Left renal pelvis (tissue), 4 donors: Measurements from ENCODE around the gene IL6R. TPM values are rescaled to one million over a fixed set of nuclear protein-coding genes. Genes with fewer than 3 reads are reported as not detected.
"Not testable (repeated sequence)": the region's sequence is repeated elsewhere in the genome, so short reads cannot be mapped to it uniquely, and the experiment has no call there.

Experiments used
- DNase-seq, 4 donors: peaks; one replicate each; pipeline ENCODE4 v3.0.0-alpha.2; 2013; ENCODE audit warnings: low read depth in 4 of 4, low spot score in 3 of 4
- polyA plus RNA-seq, 4 donors: library from polyadenylated mRNA; unstranded; fragments of 120-200 nt; gene quantifications; one replicate each; pipeline ENCODE4 v1.2.1, GENCODE V29; 2013; ENCODE audit not compliant: insufficient read length in 4 of 4

The IL6R gene
- 1 to 10 TPM; 4.6 to 6.6 (median 5.4) TPM for polyA plus RNA-seq

- DNase-seq, result no peak
Measured at GRCh38 chr1:154404984-154405746, at the start of gene IL6R. IL6R (plus strand) TSS chr1:154405343; CDS start chr1:154405630, 287 bp downstream.

- no peak for DNase-seq
Measured at GRCh38 chr1:154358519-154358918, 46.6 kb upstream of the IL6R start.

GRCh38 chr1:154360288-154360687 is 44.9 kb upstream of the IL6R start:
- DNase-seq, result no peak

- DNase-seq, result not testable (repeated sequence)
Measured at GRCh38 chr1:154360881-154361280, 44.3 kb upstream of the IL6R start.

GRCh38 chr1:154361357-154361756 is 43.8 kb upstream of the IL6R start:
- DNase-seq, result no peak

- DNase-seq, result no peak
Measured at GRCh38 chr1:154371436-154371835, 33.7 kb upstream of the IL6R start.

- not testable (repeated sequence) for DNase-seq
Measured at GRCh38 chr1:154373777-154374357, 31.3 kb upstream of the IL6R start.

- DNase-seq, result no peak
Measured at GRCh38 chr1:154379301-154379700, 25.8 kb upstream of the IL6R start.

GRCh38 chr1:154384650-154385489 is 20.3 kb upstream of the IL6R start:
- no peak for DNase-seq

- no peak for DNase-seq
Measured at GRCh38 chr1:154386643-154387352, 18.3 kb upstream of the IL6R start.

GRCh38 chr1:154391086-154391770 is 13.9 kb upstream of the IL6R start:
- DNase-seq, result no peak

- no peak for DNase-seq
Measured at GRCh38 chr1:154398141-154398540, 7.0 kb upstream of the IL6R start.

GRCh38 chr1:154398678-154399077 is 6.5 kb upstream of the IL6R start:
- DNase-seq, result no peak

- DNase-seq, result no peak
Measured at GRCh38 chr1:154400381-154400801, 4.8 kb upstream of the IL6R start.

- DNase-seq, result no peak
Measured at GRCh38 chr1:154402409-154402921, 2.7 kb upstream of the IL6R start.

- no peak for DNase-seq
Measured at GRCh38 chr1:154403261-154403943, 1.7 kb upstream of the IL6R start.

GRCh38 chr1:154403983-154404382 is 1.2 kb upstream of the IL6R start:
- DNase-seq, result no peak

- DNase-seq, result no peak
Measured at GRCh38 chr1:154404511-154404931, 622 bp upstream of the IL6R start.
